HCT116 (cell line): ENCODE results near the gene HMG20A. TPM values are rescaled to one million over a fixed set of nuclear protein-coding genes. Genes with fewer than 3 reads are reported as not detected.

Experiments used
- ATAC-seq: fragments of 200-7000 bp; cut with Tn5 transposase; 2 replicates; pipeline ENCODE4 v1.9.1; 2020; ENCODE audit warnings: mild to moderate bottlenecking, moderate library complexity
- BruUV-seq: library from RNA; stranded (reverse); fragments of 400-500 nt; replicated peaks from 2 replicates; lab custom pipeline; 2021; lab: Mats Ljungman, UMichigan
- CTCF ChIA-PET: fragments of 300-600 bp; sonication (Branson Sonifier 250); formaldehyde crosslinking; loops from one replicate; lab custom pipeline; 2021; ENCODE audit warnings: antibody characterized with exemption; lab: Charles Lee
- POLR2A ChIA-PET: fragments of 300-600, 350-600 bp; sonication (Branson Sonifier 250); formaldehyde crosslinking; loops from one replicate; lab custom pipeline; 2021; ENCODE audit warnings: antibody characterized with exemption; lab: Charles Lee
- RAD21 ChIA-PET, 2 experiments: fragments of 300-600 bp; sonication (Branson Sonifier 250); formaldehyde crosslinking; loops; one replicate each; lab custom pipeline; 2023; ENCODE audit warnings: low total read pairs in 2 of 2; ENCODE audit not compliant: uncharacterized antibody in 2 of 2, unreplicated experiment in 2 of 2, low non-redundant PET in 1 of 2; lab: Charles Lee
- DNase-seq: peaks from one replicate; pipeline ENCODE4 v3.0.0-alpha.2; 2010; ENCODE audit warnings: low read depth, low spot score
- H2AFZ ChIP-seq: fragments of 200-600 bp; shearing (Covaris generic), sonication (generic); 2 replicates; pipeline ENCODE4 v1.6.1; 2017; ENCODE audit warnings: low read depth, mixed run types, mixed read lengths, antibody characterized with exemption, low read length; ENCODE audit not compliant: poor library complexity, severe bottlenecking
- H3K27ac ChIP-seq: 2 replicates; pipeline ENCODE4 v1.5.1; 2012; ENCODE audit warnings: low read depth, low read length
- H3K27me3 ChIP-seq: fragments of 200-600 bp; sonication (generic); 2 replicates; pipeline ENCODE4 v1.6.1; 2016; ENCODE audit warnings: mixed run types, low read length, mixed read lengths; ENCODE audit not compliant: insufficient read depth
- H3K36me3 ChIP-seq, 2 experiments: fragments of 200-500 bp in 1 of 2; fragments of 200-600 bp in 1 of 2; sonication (Bioruptor generic) in 1 of 2; sonication (generic) in 1 of 2; 2 replicates each; pipeline versions ENCODE4 v1.5.1 to v1.6.1; 2014 to 2016; ENCODE audit warnings: low read length in 2 of 2, inconsistent platforms in 1 of 2, mixed read lengths in 1 of 2, mixed run types in 1 of 2; ENCODE audit not compliant: insufficient read depth in 2 of 2, control insufficient read depth in 1 of 2
- H3K4me1 ChIP-seq, 2 experiments: fragments of 200-600 bp in 1 of 2; sonication (generic) in 1 of 2; 2 replicates each; pipeline versions ENCODE4 v1.5.1 to v1.6.1; 2012 to 2017; ENCODE audit warnings: low read length in 2 of 2, inconsistent platforms in 1 of 2, mild to moderate bottlenecking in 1 of 2, mixed read lengths in 1 of 2, mixed run types in 1 of 2, moderate library complexity in 1 of 2; ENCODE audit not compliant: insufficient read depth in 2 of 2, control insufficient read depth in 1 of 2
- H3K4me2 ChIP-seq: fragments of 200-600 bp; sonication (generic); 2 replicates; pipeline ENCODE4 v1.6.1; 2017; ENCODE audit warnings: mixed run types, low read length, mixed read lengths
- H3K4me3 ChIP-seq, 2 experiments: fragments of 200-600 bp in 1 of 2; sonication (generic) in 1 of 2; replicated peaks in 1 of 2; 2 replicates each; pipeline ENCODE4 v1.5.1; 2011 to 2016; ENCODE audit warnings: low read length in 2 of 2, control low read depth in 1 of 2, low read depth in 1 of 2, mild to moderate bottlenecking in 1 of 2, mixed read lengths in 1 of 2, mixed run types in 1 of 2
- H3K79me2 ChIP-seq: fragments of 200-600 bp; sonication (generic); 2 replicates; pipeline ENCODE4 v1.6.1; 2017; ENCODE audit warnings: mild to moderate bottlenecking, mixed run types, low read length, moderate library complexity, mixed read lengths; ENCODE audit not compliant: insufficient read depth
- H3K9ac ChIP-seq: fragments of 200-600 bp; sonication (generic); 2 replicates; pipeline ENCODE4 v1.6.1; 2016; ENCODE audit warnings: low read length, mixed read lengths
- H3K9me2 ChIP-seq: fragments of 200-600 bp; sonication (generic), shearing (Covaris generic); 2 replicates; pipeline ENCODE4 v1.6.1; 2017; ENCODE audit warnings: mixed run types, mild to moderate bottlenecking, moderate library complexity; ENCODE audit not compliant: insufficient read depth
- H3K9me3 ChIP-seq, 2 experiments: fragments of 200-500 bp in 1 of 2; fragments of 200-600 bp in 1 of 2; sonication (Bioruptor generic) in 1 of 2; sonication (generic) in 1 of 2; 2 replicates each; pipeline ENCODE4 v1.6.1; 2014 to 2017; ENCODE audit warnings: low read length in 2 of 2, mixed read lengths in 2 of 2, inconsistent platforms in 1 of 2, low read depth in 1 of 2, mild to moderate bottlenecking in 1 of 2, mixed run types in 1 of 2, moderate library complexity in 1 of 2; ENCODE audit not compliant: control insufficient read depth in 1 of 2, insufficient read depth in 1 of 2
- H4K20me1 ChIP-seq: fragments of 200-600 bp; sonication (generic), shearing (Covaris generic); 2 replicates; pipeline ENCODE4 v1.6.1; 2017; ENCODE audit warnings: mixed run types, mild to moderate bottlenecking, moderate library complexity; ENCODE audit not compliant: insufficient read depth
- EGR1 ChIP-seq: IDR thresholded peaks from 2 replicates; pipeline ENCODE4 v1.6.1; 2012; ENCODE audit warnings: low read depth
- FOSL1 ChIP-seq: IDR thresholded peaks from 2 replicates; pipeline ENCODE4 v1.6.1; 2012; ENCODE audit warnings: low read depth
- JUND ChIP-seq: IDR thresholded peaks from 2 replicates; pipeline ENCODE4 v1.6.1; 2012
- POLR2A ChIP-seq: IDR thresholded peaks from 2 replicates; pipeline ENCODE4 v1.7.0; 2011; ENCODE audit warnings: borderline replicate concordance; ENCODE audit not compliant: insufficient read depth, insufficient read length; ENCODE audit errors: extremely low read depth
- RAD21 ChIP-seq: IDR thresholded peaks from 2 replicates; pipeline ENCODE4 v1.6.1; 2012; ENCODE audit warnings: low read depth, mild to moderate bottlenecking
- SP1 ChIP-seq: IDR thresholded peaks from 2 replicates; pipeline ENCODE4 v1.6.1; 2012; ENCODE audit warnings: low read depth
- YY1 ChIP-seq: IDR thresholded peaks from 2 replicates; pipeline ENCODE4 v1.6.1; 2011; ENCODE audit warnings: low read length, low read depth, moderate library complexity, mild to moderate bottlenecking; ENCODE audit not compliant: insufficient replicate concordance; ENCODE audit errors: extremely low read depth
- ZFX ChIP-seq: fragments of 450-650 bp; IDR thresholded peaks from 2 replicates; pipeline ENCODE4 v1.6.1; 2017
- ZNF274 ChIP-seq: fragments of 200-500 bp; sonication (Bioruptor generic); IDR thresholded peaks from 2 replicates; pipeline ENCODE4 v1.6.1; 2014; ENCODE audit warnings: mild to moderate bottlenecking, low read depth, low read length, inconsistent platforms
- intact Hi-C: fragments of 100-400 bp; cut with micrococcal nuclease; formaldehyde crosslinking; loops from 2 replicates; pipeline ENCODE4 v1.10.0; 2022
- total RNA-seq: library from RNA; stranded (reverse); gene quantifications from one replicate; pipeline ENCODE4 v1.2.1, GENCODE V29; 2021; ENCODE audit not compliant: unreplicated experiment
- TF ChIP-seq, protein P1 (sequence below): IDR thresholded peaks from 2 replicates; pipeline ENCODE4 v1.6.1; 2011; ENCODE audit warnings: mild to moderate bottlenecking, low read length, moderate library complexity; ENCODE audit not compliant: insufficient replicate concordance; ENCODE audit errors: extremely low read depth
- TF ChIP-seq, protein P2 (sequence below): IDR thresholded peaks from 2 replicates; pipeline ENCODE4 v1.6.1; 2012

The HMG20A gene
- total RNA-seq, 1 experiment from 2014 or later: 37.7 TPM

DNA sequence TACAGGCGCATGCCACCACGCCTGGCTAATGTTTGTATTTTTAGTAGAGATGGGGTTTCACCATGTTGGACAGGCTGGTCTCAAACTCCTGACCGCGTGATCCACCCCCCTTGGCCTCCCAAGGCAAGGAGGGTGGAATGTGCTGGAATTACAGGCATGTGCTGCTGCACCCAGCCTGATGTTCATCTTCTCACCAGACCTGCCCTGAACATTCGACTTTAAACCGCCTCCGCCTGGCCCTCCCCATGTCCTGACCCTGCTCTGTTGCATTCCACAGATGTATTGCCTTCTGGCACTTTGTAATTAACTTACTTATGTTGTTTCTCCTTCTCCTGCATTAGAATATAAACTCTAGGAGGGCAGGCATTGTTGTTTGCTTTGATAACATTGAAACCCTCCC, 109.9 kb downstream of the HMG20A start:
- Histone ChIP-seq H3K4me2 (no peak overlapping the region), H3K9ac (no peak overlapping the region), H3K4me1 (peaks cover 8 to 9% of the 10 kb centered on the region in 2 experiments; a peak in 3 of 4 replicates), H4K20me1 (no peaks in the 10 kb centered on the region), H2AFZ (no peak overlapping the region), H3K36me3 (no peaks in the 10 kb centered on the region), H3K27me3 (peaks cover 4% of the 10 kb centered on the region; the same call in 1 of the 2 replicates), H3K27ac (no peak overlapping the region), H3K79me2 (no peaks in the 10 kb centered on the region), H3K9me3 (no peaks in the 10 kb centered on the region), H3K9me2 (no peaks in the 10 kb centered on the region)
- ChIA-PET CTCF (interaction anchor here (2.5 kb wide), 1 partner anchor 13 kb away, joined by 12 read pairs; no protein-coding TSS in a partner anchor), RAD21 (no interaction called here), POLR2A (interaction anchor here (1.0 kb wide), 1 partner anchor 13 kb away, joined by 3 read pairs; no protein-coding TSS in a partner anchor)
- DNase-seq (no peak), ATAC-seq (no peak)
- intact Hi-C loops: no loop called here
- TF ChIP-seq, protein P1, sequence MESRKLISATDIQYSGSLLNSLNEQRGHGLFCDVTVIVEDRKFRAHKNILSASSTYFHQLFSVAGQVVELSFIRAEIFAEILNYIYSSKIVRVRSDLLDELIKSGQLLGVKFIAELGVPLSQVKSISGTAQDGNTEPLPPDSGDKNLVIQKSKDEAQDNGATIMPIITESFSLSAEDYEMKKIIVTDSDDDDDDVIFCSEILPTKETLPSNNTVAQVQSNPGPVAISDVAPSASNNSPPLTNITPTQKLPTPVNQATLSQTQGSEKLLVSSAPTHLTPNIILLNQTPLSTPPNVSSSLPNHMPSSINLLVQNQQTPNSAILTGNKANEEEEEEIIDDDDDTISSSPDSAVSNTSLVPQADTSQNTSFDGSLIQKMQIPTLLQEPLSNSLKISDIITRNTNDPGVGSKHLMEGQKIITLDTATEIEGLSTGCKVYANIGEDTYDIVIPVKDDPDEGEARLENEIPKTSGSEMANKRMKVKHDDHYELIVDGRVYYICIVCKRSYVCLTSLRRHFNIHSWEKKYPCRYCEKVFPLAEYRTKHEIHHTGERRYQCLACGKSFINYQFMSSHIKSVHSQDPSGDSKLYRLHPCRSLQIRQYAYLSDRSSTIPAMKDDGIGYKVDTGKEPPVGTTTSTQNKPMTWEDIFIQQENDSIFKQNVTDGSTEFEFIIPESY: no peak
- TF ChIP-seq ZFX: no peak
- TF ChIP-seq, all 23 proteins: peak for 0
- no TSS peak for BruUV-seq
- no peak overlapping the region for H3K4me3 ChIP-seq

DNA sequence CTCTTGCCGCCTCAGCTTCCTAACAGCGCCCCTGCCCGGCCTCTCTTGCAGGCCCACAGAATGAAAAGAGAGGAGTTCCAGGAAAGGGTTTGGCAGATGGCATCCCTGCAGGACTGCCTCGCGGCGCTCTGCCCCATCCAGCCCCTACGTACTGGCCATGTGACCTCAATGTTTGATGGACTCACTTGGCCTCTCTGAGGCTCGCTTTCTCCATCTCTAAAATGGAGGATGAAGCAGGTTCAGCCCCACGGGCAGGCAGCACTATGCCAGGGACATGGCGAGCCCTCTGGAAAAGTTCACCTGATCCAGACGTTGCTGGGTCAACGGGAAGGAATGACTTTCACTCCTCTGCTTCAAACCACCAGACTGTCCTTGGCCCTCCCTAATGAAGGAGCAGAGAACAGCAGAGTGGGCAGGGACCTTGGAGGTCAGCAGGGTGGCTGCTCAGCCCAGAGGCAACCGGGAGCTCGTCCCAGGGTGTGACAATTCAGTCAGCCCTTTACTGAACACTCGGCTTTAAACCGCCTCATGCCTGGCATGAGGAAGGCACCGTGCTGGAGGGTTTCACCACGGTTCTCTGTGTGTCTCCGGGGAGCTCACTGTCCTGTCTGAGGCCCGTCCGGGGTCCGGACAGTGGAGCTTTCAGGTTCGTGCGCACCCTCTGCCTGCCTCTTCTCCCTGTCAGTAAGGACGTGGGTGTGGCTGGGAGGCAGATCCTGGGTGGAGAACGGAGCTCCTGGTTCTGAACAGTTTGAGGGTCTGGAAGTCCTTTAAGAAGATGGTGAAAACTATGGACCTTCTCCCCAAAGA, 110.7 kb downstream of the HMG20A start:
- Histone ChIP-seq H3K9me3 (no peaks in the 10 kb centered on the region), H3K4me3 (no peak overlapping the region), H4K20me1 (no peaks in the 10 kb centered on the region), H3K4me1 (peaks cover 8 to 9% of the 10 kb centered on the region in 2 experiments; a peak in 3 of 4 replicates), H3K27ac (no peak overlapping the region), H3K79me2 (no peaks in the 10 kb centered on the region), H2AFZ (no peak overlapping the region), H3K9me2 (no peaks in the 10 kb centered on the region), H3K36me3 (no peaks in the 10 kb centered on the region), H3K4me2 (no peak overlapping the region), H3K27me3 (peaks cover 4% of the 10 kb centered on the region; the same call in 1 of the 2 replicates), H3K9ac (no peak overlapping the region)
- intact Hi-C loops: no loop called here
- ChIA-PET CTCF (interaction anchor here (1.0 to 1.2 kb wide), 2 partner anchors 9 to 12 kb away, joined by 3 to 6 read pairs; no protein-coding TSS in a partner anchor), RAD21 (no interaction called here), POLR2A (interaction anchor here (1.1 kb wide), 1 partner anchor 12 kb away, joined by 3 read pairs; no protein-coding TSS in a partner anchor)
- DNase-seq (no peak), ATAC-seq (no peak)
- BruUV-seq: no TSS peak
- TF ChIP-seq RAD21 (no peak), EGR1 (no peak), YY1 (no peak), FOSL1 (no peak), POLR2A (no peak), ZNF274 (no peak), SP1 (no peak), ZFX (no peak), JUND (no peak)
- TF ChIP-seq, protein P1: no peak
- TF ChIP-seq, protein P2, sequence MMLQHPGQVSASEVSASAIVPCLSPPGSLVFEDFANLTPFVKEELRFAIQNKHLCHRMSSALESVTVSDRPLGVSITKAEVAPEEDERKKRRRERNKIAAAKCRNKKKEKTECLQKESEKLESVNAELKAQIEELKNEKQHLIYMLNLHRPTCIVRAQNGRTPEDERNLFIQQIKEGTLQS: no peak
